K562 (cell line): ENCODE measurements around the gene CCSAP. TPM values are rescaled to one million over a fixed set of nuclear protein-coding genes. Genes with fewer than 3 reads are reported as not detected.
A peak's percentile ranks its signal among the peaks of the same experiment; 100 is the strongest.

Experiments used
- CBFB ChIP-seq: sonication (generic); formaldehyde crosslinking; IDR thresholded peaks from 2 replicates; pipeline ENCODE4 v1.4.0; 2020; ENCODE audit warnings: mild to moderate bottlenecking, missing genetic modification reagents
- DACH1 ChIP-seq: fragments of 450-650 bp; IDR thresholded peaks from 2 replicates; pipeline ENCODE4 v1.6.1; 2018; ENCODE audit not compliant: partially characterized antibody
- KLF16 ChIP-seq: IDR thresholded peaks from 2 replicates; pipeline ENCODE4 v1.6.1; 2016; ENCODE audit warnings: antibody characterized with exemption
- POLR3G ChIP-seq: IDR thresholded peaks from 2 replicates; pipeline ENCODE4 v1.6.1; 2011; ENCODE audit not compliant: insufficient read length, insufficient replicate concordance; ENCODE audit errors: extremely low read depth
- PRMT5 ChIP-seq: sonication (generic); formaldehyde crosslinking; IDR thresholded peaks from 2 replicates; pipeline ENCODE4 v1.5.0; 2020; ENCODE audit warnings: missing genetic modification reagents
- SETDB1 ChIP-seq: IDR thresholded peaks from one replicate; pipeline ENCODE4 v1.6.1; 2012; ENCODE audit warnings: low read length, control low read depth, inconsistent platforms
- SIRT6 ChIP-seq: IDR thresholded peaks from one replicate; pipeline ENCODE4 v1.6.1; 2012; ENCODE audit warnings: low read depth, mild to moderate bottlenecking, control low read depth, inconsistent platforms, low read length, moderate library complexity
- SMC3 ChIP-seq: conservative IDR thresholded peaks from 2 replicates; pipeline ENCODE4 v1.6.1; 2011; ENCODE audit warnings: low read depth, low read length, improper control_type of control experiment; ENCODE audit not compliant: insufficient read depth
- SPI1 ChIP-seq: IDR thresholded peaks from 2 replicates; pipeline ENCODE4 v1.6.1; 2011; ENCODE audit warnings: low read depth, low read length, control low read depth, borderline replicate concordance
- SREBF1 ChIP-seq: fragments of 150-350 bp; IDR thresholded peaks from 2 replicates; pipeline ENCODE4 v1.6.1; 2014; ENCODE audit warnings: antibody characterized with exemption, low read depth, low read length, borderline replicate concordance
- TAF1 ChIP-seq: IDR thresholded peaks from 2 replicates; pipeline ENCODE4 v1.6.1; 2011; ENCODE audit warnings: mild to moderate bottlenecking, low read length, moderate library complexity; ENCODE audit not compliant: insufficient read depth, control insufficient read depth, severe bottlenecking; ENCODE audit errors: extremely low read depth
- ZFP30 ChIP-seq: fragments of 250-450 bp; sonication (Bioruptor Pico); IDR thresholded peaks from 2 replicates; pipeline ENCODE4 v1.8.0; 2022; ENCODE audit warnings: moderate library complexity, mild to moderate bottlenecking, inconsistent platforms, borderline replicate concordance
- ZNF232 ChIP-seq: sonication (generic); formaldehyde crosslinking; IDR thresholded peaks from 2 replicates; pipeline ENCODE4 v1.8.0; 2022; ENCODE audit warnings: mild to moderate bottlenecking, missing genetic modification reagents
- ZNF354B ChIP-seq: fragments of 250-450 bp; sonication (Bioruptor Pico); IDR thresholded peaks from 2 replicates; pipeline ENCODE4 v1.4.0; 2020
- polyA plus RNA-seq, 8 experiments: library from polyadenylated mRNA; depleted of rRNA in 4 of 8; stranded (reverse) in 5 of 8; unstranded in 3 of 8; fragments of >200 nt; fragmentation: Nextera tagmentation in 2 of 8; fragmentation: Illumina TruSeq in 1 of 8; extraction: Ambion mirVana in 2 of 8; extraction: Trizol in 1 of 8; gene quantifications; 2 replicates each; pipeline versions ENCODE4 v1.2.1 to v1.2.3, GENCODE V29; 2011 to 2014; ENCODE audit warnings: inconsistent platforms in 1 of 8, missing spikeins in 1 of 8
- total RNA-seq, 7 experiments: library from RNA; depleted of rRNA in 6 of 7; stranded (reverse); fragments of >200 nt in 6 of 7; fragmentation: Illumina TruSeq in 2 of 7; extraction: Trizol in 2 of 7; gene quantifications; 2 replicates each; pipeline versions ENCODE4 v1.2.1 to v1.2.3, GENCODE V29; 2011 to 2021; ENCODE audit warnings: low replicate concordance in 1 of 7
- TF ChIP-seq, protein P1 (sequence below): sonication (generic); formaldehyde crosslinking; IDR thresholded peaks from 2 replicates; pipeline ENCODE4 v1.8.1; 2023; ENCODE audit warnings: mild to moderate bottlenecking, missing genetic modification reagents
- TF ChIP-seq, protein P2 (sequence below): fragments of 450-650 bp; conservative IDR thresholded peaks from 2 replicates; pipeline ENCODE4 v1.6.1; 2016; ENCODE audit warnings: missing genetic modification characterization, low read depth, mild to moderate bottlenecking, missing compliant biosample characterization, moderate library complexity
- TF ChIP-seq, protein P3 (sequence below): fragments of 200-800 bp; sonication (Bioruptor generic); IDR thresholded peaks from 2 replicates; pipeline ENCODE4 v1.6.1; 2016; ENCODE audit warnings: missing genetic modification characterization, missing compliant biosample characterization
- TF ChIP-seq, protein P4 (sequence below): fragments of 200-800 bp; sonication (Bioruptor generic); IDR thresholded peaks from 2 replicates; pipeline ENCODE4 v1.6.1; 2017; ENCODE audit warnings: missing genetic modification characterization, missing compliant biosample characterization
- TF ChIP-seq, protein P5 (sequence below), 2 experiments: fragments of 250-450 bp in 1 of 2; fragments of 450-650 bp in 1 of 2; sonication (Bioruptor Pico) in 1 of 2; IDR thresholded peaks; 2 replicates each; pipeline versions ENCODE4 v1.6.1 to v1.8.0; 2016 to 2021; ENCODE audit warnings: mild to moderate bottlenecking in 2 of 2, moderate library complexity in 2 of 2, missing compliant biosample characterization in 1 of 2, missing genetic modification characterization in 1 of 2

CCSAP gene
- total and polyA plus RNA-seq, 9 of the 15 experiments (the other 6 are each of a cell fraction or from before 2014, with no cell fraction given), result 3.6 to 15.9 (median 9.5) TPM

DNA sequence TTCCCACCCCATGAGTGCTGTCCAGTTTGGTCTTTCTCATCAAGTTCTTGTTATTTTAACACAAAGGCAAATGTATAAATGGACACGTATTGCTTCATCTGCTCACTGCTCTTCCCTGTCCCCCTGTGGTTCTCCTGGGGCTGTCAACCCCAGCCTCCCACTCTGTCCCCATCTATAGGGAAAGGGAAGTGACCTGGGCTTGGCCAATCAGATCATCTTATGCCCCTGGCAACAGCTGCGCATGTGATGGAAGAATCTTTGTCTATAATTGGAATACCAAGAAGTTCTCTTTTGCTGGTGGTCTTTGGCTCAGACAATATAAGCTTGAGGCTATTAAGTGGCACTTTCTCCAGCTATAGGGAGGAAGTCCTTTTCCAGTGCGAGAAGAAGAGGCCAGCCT is 4.7 kb upstream of the CCSAP start (continued):
- TF ChIP-seq, protein P1, sequence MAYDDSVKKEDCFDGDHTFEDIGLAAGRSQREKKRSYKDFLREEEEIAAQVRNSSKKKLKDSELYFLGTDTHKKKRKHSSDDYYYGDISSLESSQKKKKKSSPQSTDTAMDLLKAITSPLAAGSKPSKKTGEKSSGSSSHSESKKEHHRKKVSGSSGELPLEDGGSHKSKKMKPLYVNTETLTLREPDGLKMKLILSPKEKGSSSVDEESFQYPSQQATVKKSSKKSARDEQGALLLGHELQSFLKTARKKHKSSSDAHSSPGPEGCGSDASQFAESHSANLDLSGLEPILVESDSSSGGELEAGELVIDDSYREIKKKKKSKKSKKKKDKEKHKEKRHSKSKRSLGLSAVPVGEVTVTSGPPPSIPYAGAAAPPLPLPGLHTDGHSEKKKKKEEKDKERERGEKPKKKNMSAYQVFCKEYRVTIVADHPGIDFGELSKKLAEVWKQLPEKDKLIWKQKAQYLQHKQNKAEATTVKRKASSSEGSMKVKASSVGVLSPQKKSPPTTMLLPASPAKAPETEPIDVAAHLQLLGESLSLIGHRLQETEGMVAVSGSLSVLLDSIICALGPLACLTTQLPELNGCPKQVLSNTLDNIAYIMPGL, result no peak
- peak; percentile 63; the same call in 1 of the 2 replicates for TF ChIP-seq SPI1
- TF ChIP-seq ZNF232 (CRISPR knock-in tag), result no peak
- no peak for TF ChIP-seq ZNF354B (CRISPR knock-in tag)
- TF ChIP-seq SETDB1, result no peak
- TF ChIP-seq SREBF1, result no peak
- TF ChIP-seq, protein P2, sequence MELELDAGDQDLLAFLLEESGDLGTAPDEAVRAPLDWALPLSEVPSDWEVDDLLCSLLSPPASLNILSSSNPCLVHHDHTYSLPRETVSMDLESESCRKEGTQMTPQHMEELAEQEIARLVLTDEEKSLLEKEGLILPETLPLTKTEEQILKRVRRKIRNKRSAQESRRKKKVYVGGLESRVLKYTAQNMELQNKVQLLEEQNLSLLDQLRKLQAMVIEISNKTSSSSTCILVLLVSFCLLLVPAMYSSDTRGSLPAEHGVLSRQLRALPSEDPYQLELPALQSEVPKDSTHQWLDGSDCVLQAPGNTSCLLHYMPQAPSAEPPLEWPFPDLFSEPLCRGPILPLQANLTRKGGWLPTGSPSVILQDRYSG (tag), result no peak
- TF ChIP-seq KLF16, result no peak
- TF ChIP-seq, protein P3, sequence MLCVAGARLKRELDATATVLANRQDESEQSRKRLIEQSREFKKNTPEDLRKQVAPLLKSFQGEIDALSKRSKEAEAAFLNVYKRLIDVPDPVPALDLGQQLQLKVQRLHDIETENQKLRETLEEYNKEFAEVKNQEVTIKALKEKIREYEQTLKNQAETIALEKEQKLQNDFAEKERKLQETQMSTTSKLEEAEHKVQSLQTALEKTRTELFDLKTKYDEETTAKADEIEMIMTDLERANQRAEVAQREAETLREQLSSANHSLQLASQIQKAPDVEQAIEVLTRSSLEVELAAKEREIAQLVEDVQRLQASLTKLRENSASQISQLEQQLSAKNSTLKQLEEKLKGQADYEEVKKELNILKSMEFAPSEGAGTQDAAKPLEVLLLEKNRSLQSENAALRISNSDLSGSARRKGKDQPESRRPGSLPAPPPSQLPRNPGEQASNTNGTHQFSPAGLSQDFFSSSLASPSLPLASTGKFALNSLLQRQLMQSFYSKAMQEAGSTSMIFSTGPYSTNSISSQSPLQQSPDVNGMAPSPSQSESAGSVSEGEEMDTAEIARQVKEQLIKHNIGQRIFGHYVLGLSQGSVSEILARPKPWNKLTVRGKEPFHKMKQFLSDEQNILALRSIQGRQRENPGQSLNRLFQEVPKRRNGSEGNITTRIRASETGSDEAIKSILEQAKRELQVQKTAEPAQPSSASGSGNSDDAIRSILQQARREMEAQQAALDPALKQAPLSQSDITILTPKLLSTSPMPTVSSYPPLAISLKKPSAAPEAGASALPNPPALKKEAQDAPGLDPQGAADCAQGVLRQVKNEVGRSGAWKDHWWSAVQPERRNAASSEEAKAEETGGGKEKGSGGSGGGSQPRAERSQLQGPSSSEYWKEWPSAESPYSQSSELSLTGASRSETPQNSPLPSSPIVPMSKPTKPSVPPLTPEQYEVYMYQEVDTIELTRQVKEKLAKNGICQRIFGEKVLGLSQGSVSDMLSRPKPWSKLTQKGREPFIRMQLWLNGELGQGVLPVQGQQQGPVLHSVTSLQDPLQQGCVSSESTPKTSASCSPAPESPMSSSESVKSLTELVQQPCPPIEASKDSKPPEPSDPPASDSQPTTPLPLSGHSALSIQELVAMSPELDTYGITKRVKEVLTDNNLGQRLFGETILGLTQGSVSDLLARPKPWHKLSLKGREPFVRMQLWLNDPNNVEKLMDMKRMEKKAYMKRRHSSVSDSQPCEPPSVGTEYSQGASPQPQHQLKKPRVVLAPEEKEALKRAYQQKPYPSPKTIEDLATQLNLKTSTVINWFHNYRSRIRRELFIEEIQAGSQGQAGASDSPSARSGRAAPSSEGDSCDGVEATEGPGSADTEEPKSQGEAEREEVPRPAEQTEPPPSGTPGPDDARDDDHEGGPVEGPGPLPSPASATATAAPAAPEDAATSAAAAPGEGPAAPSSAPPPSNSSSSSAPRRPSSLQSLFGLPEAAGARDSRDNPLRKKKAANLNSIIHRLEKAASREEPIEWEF (CRISPR knock-in tag), result no peak
- no peak for TF ChIP-seq DACH1
- TF ChIP-seq, protein P4, sequence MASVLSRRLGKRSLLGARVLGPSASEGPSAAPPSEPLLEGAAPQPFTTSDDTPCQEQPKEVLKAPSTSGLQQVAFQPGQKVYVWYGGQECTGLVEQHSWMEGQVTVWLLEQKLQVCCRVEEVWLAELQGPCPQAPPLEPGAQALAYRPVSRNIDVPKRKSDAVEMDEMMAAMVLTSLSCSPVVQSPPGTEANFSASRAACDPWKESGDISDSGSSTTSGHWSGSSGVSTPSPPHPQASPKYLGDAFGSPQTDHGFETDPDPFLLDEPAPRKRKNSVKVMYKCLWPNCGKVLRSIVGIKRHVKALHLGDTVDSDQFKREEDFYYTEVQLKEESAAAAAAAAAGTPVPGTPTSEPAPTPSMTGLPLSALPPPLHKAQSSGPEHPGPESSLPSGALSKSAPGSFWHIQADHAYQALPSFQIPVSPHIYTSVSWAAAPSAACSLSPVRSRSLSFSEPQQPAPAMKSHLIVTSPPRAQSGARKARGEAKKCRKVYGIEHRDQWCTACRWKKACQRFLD (CRISPR knock-in tag), result no peak
- TF ChIP-seq TAF1, result no peak
- TF ChIP-seq PRMT5, result no peak
- TF ChIP-seq SMC3, result no peak
- no peak for TF ChIP-seq CBFB (CRISPR knock-in tag)
- no peak for TF ChIP-seq ZFP30 (CRISPR knock-in tag)
- no peak for TF ChIP-seq POLR3G
- TF ChIP-seq, protein P5, sequence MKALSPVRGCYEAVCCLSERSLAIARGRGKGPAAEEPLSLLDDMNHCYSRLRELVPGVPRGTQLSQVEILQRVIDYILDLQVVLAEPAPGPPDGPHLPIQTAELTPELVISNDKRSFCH (CRISPR knock-in tag; IDR thresholded peaks at IDR 0.05), result no peak
- TF ChIP-seq, protein P5 (tag; IDR thresholded peaks at IDR 0.05), result no peak
- no peak for TF ChIP-seq SIRT6
